Stimulated activated CD4-positive, alpha-beta T cell treated with anti-CD3 and anti-CD28 coated beads, Interleukin-15, amount 100 ng/mL, for 1 hour (primary cell): ENCODE results near the gene CDH7.

Source experiments
- DNase-seq, 2 donors: peaks; one replicate each; pipeline ENCODE4 v3.0.0-alpha.2; 2020; ENCODE audit warnings: low read depth in 1 of 2, low spot score in 1 of 2

CDH7 gene

DNA sequence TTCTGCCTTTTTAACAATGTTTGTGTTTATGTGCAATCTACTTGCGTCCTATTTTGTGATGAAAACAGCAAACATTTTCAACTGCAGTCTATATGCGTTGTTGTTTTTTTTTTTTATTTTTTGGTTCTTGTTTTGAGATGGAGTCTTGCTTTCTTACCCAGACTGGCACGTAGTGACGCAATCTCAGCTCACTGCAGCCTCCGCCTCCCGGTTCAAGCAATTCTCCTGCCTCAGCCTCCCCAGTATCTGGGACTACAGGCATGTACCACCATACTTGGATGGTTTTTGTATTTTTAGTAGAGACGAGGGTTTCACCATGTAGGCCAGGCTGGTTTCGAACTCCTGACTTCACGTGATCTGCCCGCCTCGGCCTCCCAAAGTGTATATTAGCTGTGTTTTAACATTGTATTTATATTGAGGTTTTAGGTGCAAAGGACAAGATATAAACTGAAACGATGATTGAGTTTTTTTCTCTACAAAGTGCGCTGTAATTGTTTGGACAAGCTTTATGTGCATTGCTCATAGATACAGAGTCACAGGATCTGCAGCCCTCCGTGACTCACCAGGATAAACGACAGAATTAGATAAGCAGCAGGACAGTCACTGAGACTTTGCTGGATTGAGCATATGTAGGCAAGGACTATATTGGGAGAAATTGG, 17.4 kb downstream of the CDH7 start:
- no peak for DNase-seq

DNA sequence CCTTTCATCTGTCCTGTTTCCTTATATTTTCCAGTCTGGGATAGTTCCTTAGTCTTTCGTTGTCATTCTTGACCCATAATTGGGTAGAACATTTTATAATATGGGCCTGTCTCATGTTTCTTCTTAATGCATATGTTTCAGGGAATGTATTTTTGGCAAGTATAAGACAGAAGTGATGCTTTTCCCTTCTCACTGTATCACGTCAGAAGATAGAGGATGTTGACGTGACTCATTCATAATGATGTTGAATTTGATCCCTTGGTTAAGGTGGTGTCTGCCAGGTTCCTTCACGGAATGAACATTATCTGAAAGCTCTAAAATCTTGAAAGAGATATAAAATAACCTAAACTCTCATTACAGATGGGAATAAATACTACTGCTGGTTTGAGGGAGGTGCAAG, 18.8 kb downstream of the CDH7 start:
- no peak for DNase-seq

- no peak for DNase-seq
These were observed 35.7 kb downstream of the CDH7 start for GRCh38 chr18:65786474-65786873.

DNA sequence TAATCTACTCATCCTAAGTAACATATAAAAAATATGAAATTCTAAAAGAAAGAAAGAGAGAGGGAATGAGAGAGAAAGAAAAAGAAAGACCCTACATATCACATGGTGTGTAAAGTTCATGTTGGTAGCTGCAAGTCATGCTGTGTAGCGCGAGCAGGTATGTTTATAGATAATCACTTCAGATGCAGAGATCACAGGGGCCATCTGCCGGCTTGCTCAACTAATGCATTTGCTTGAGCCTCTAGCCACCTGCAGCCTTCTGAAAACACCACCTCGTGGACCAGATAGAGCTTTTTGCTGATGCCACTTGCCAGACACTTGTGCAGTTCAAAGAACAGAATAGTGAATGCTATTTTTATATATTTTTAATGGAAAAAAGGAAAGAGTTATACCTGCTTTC, 37.6 kb downstream of the CDH7 start:
- no peak for DNase-seq

DNA sequence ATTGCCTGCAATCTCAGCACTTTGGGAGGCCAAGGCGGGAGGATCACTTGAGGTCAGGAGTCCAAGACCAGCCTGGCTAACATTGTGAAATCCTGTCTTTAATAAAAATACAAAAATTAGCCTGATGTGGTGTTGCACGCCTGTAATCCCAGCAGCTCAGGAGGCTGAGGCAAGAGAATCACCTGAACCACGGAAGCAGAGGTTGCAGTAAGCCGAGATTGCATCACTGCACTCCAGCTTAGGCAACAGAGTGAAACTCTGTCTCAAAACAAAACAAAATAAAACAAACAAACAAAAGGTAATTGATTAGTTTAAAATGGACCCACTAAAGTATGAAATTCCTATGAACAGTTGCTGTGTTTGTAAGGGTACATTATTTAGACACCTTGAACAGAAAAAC, 39.8 kb downstream of the CDH7 start:
- DNase-seq: no peak

- no peak for DNase-seq
These were observed 40.9 kb downstream of the CDH7 start for GRCh38 chr18:65791719-65792118.

DNA sequence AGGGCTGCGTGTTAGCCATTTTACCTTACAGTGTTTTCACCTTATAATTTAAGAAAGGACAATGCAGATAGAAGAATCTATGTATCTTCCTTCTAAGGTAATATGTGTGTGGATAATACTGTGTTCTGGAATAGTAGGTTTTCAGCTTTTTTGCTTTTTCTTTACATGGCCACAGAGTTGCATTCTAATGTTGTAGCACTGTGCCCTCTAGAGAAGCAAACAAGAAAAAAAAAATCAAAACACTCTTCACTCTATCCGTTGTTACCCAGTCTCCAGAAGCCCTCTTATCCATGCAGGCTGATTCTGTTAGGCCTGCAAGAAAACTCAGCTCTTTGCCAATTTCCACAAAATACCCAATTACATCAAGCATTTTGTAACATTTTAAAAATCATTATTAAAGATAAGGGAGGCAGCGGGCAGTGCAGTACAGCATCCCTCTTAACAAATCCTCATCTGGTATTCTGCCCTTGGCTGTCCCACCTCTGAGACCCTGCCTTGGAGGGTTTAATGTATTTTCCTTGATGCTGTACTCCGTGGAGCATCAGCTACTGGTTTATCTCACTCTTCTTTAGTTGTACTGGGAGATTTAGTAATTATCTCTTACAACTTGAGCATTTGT, 41.8 kb downstream of the CDH7 start:
- no peak for DNase-seq

DNA sequence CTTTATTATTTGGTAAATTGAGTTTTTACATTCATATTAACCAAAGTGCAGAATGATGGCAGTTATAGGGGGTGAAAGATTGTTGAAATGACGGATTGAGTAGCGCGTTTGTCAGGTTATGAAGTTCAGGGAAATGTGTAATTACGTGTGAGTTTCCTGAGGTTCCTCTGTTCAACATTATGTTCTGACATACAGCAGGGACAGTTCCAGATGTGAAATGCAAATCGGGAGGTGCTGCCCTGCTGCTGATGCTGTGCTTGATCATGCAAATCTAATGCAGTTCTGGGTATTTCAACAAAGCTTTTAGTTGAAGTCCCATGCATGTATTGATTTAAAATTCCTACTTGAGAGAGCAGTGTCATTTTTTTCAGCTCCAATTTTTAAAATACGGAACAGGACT, 57.9 kb downstream of the CDH7 start:
- DNase-seq: no peak

DNA sequence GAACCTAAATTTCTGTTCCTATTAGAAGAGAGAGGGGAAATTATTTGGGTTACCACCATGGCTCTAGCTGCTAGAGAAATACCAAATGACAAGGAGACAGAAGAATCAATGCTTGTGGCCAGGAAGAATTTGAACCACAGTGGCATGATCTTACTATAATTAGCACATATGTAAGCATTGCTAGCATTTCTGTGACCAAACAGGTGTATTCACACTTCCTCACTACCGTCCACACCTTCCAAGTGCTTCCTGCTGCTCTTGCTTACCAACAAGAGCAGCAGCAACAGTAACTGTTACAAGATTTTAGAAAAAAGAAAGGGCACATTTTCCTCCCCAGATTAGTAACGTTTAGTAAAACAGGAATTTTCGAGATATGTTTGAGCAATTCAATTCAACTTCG, 60.5 kb downstream of the CDH7 start:
- DNase-seq: no peak

DNA sequence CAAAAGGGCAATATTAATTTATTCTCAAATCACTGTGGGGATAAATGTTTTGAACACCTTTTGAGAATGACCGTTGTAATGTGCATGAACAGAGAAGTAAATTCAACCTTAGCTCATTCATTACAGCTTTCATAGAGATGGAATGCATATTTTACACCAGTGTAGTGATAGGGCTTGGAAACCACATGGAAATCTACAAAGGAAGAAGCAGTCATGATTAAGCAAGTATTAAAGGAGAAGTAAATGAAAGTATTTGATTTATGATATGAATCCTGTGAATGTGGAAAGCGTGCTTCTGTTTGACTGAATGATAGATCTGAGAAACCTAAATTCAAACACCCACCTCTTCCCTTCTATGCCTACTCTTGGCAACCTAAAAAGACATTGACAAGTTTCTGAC, 64.7 kb downstream of the CDH7 start:
- DNase-seq: no peak

DNA sequence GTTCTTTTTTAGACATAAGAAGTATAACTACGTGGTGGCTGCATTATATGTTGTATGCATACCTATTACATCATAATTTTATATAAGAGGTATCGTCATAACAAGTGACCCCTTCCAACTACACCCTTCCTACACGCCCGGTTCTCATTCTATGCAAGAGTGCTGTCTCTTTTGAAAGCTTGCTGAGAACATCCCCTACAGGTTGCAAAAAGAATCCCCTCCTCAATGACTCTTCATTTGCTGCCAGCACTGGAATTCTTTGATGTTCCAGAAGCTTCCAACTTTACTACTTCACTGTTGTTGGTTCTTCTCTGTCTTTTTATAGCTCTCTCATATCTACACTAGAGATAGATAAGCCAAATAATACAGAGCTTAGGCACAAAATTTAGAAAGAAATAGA, 66.4 kb downstream of the CDH7 start:
- no peak for DNase-seq

- no peak for DNase-seq
These were observed 71.1 kb downstream of the CDH7 start for GRCh38 chr18:65821911-65822310.

DNA sequence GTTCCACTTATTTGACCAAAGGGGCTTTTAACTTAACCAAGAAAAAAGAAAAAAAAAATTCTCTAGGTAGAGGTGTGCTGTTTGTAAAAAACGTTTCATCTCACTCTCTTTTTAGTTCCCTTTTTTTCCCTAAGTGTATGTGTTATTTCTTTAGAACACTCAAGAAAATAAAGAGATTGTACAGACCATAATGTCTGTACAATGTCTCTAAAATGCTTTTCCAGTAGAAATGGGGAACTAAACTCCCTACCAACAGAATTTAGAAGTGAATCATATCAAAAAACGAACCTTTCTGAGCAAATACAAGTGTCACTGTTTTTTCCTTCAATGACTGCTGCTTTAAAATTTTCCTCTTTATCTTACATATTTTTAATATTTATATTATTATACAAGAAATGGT, 72.0 kb downstream of the CDH7 start:
- DNase-seq: no peak

DNA sequence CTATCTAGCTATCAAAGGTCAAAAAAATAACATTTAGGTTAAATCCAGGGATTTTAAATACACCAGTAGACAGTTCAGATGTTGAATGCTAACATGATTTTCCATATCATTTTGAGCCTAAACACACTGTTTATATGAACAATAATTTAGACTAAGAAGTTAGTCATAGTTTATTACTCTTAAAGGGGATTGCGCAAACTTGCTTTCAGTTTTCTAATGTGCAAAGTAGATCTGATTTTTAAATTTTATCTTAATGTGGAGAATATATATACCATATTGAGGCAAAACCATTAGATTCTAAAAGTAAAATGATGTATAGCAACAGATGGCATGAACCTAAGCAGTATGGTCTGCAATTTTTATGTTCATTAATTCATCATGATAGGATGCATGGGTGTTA, 76.6 kb downstream of the CDH7 start:
- no peak for DNase-seq

- no peak for DNase-seq
These were observed 85.1 kb downstream of the CDH7 start for GRCh38 chr18:65835881-65836280.

DNA sequence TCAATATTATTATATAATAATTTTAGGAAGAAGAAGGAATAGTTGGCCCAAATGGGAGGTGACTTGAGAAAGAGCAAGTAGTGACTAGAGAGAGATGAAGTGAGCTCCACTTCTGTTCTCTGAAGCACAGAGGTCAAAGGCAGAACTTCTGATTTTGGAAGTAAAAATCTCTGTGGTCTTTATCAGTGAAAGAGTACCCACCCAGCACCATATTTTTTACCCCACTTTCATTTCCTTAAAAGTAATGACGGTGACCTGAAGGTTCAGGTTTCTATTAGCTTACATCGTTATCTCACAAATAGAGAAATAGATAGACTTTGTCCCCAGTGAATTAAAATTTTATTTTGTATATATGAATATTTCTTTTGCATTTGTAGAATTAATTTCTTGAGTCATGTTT, 95.3 kb downstream of the CDH7 start:
- DNase-seq: no peak

- no peak for DNase-seq
These were observed 101.5 kb downstream of the CDH7 start for GRCh38 chr18:65852273-65852672.

DNA sequence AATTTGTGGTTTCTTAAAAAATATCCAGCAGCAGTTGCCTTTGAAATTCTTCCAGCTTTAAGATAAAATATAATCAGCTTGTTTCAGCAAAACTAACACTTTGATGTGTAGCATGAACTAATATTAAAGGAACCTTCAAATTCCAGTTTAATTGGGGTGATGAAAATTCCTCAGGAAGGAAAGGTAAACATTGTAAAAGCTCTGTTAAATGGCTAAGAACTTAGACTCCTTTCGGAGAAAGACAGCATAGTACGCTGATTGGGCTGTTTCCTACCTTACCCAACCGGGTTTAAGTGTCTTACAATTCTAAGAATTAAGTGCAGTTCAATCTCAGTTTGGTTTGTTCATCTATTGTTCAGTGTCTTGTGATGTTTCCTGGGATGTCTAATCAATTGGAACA, 108.3 kb downstream of the CDH7 start:
- DNase-seq: no peak

GRCh38 chr18:65869527-65869926, 118.7 kb downstream of the CDH7 start:
- no peak for DNase-seq

- no peak for DNase-seq
These were observed 125.5 kb downstream of the CDH7 start for GRCh38 chr18:65876310-65876709.

GRCh38 chr18:65897292-65897691, 146.5 kb downstream of the CDH7 start:
- no peak for DNase-seq

DNA sequence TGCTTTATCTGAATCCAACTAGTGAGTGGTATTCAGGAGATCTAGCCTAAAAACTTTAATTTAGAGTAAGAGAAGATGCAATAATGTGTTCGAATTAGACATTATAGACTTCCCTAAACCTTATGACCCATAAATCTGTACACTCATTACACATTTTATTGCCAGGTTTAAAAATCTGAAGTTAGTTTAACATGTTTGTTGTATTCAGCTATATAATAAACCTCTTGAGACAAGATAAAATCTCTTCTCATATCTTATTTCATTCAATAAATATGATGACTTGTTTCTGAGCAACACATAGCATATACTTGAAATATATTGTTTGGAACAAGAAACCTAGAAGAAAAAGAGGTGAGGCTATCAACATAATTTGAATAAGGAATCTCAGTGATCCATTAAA, 150.7 kb downstream of the CDH7 start:
- DNase-seq: no peak

DNA sequence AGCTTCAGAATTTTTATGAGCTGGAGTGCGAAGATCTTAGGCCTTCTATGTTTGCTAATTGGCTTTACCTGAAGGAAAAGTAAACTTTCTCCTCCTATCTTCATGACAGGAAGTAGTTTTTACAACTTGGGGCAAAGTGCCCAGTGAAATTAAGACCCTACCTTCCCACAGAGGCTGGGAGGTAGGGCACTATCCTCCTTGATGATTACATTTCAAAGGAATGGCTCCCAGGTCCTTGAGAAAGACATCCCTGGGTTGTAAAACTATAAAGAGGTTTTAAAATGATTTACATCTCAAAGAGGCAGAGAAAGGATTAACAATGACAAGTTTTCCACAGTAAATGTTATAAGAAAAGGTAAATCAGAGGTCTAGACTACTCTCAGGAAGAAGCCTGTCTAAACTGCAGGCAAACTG, 155.8 kb downstream of the CDH7 start:
- no peak for DNase-seq
